Measurements from ENCODE around the gene ELAVL2.

- no peak for TF ChIP-seq CTCF (conservative IDR thresholded peaks at IDR 0.05; ENCODE audit: low read depth, low read length)
- no peak for TF ChIP-seq CEBPB (IDR thresholded peaks at IDR 0.05; ENCODE audit: low read depth, low read length)
- TF ChIP-seq POLR2A (IDR thresholded peaks at IDR 0.05; ENCODE audit: low read depth, low read length): no peak
- TF ChIP-seq USF2 (IDR thresholded peaks at IDR 0.05; ENCODE audit: low read depth, low read length): no peak
- TF ChIP-seq RAD21 (IDR thresholded peaks at IDR 0.05; ENCODE audit: low read length): no peak
- no peak for TF ChIP-seq MXI1 (IDR thresholded peaks at IDR 0.05; ENCODE audit: borderline replicate concordance, low read depth, low read length)
- no peak for TF ChIP-seq RFX5 (IDR thresholded peaks at IDR 0.05; ENCODE audit: low read depth, low read length)
- no peak for TF ChIP-seq BHLHE40 (IDR thresholded peaks at IDR 0.05; ENCODE audit: low read depth, low read length)
Measured at GRCh38 chr9:23674016-23674585, 151.9 kb downstream of the ELAVL2 start.
